GM18907 (cell line): Measurements from ENCODE around the gene FANK1.

Experiments used
- ATAC-seq: cut with Tn5 transposase; IDR thresholded peaks from one replicate; pipeline ENCODE4 v1.9.1; 2021; ENCODE audit warnings: mild to moderate bottlenecking, moderate library complexity; ENCODE audit not compliant: unreplicated experiment

Gene FANK1

DNA sequence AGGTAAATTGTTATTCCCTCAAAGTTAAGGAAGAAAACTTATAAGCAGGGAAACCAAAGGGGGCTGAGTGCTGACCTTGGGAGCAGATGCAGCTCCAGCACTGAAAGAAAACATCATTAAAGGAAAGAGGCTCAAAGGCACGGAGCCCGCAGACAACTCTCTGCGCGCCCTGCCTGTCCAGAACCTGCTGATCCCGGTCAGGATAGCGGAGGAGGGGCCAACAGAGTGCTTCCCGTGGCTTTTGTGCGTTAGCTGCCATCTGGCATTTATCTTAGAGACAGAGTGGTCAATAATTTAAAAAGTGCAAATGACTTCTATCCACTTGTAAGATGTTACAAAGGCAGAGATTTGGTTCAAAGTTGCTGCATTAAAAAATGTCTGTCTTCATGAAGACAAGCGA, 162.1 kb downstream of the FANK1 start:
- no peak for ATAC-seq
